Astrocyte of the spinal cord (primary cell): ENCODE measurements around the gene DOK7.
A peak's percentile ranks its signal among the peaks of the same experiment; 100 is the strongest.

Experiments used
- DNase-seq: peaks from one replicate; pipeline ENCODE4 v3.0.0; 2011; ENCODE audit warnings: low read depth, low spot score
- H3K4me3 ChIP-seq: 2 replicates; pipeline ENCODE4 v1.5.1; 2011; ENCODE audit warnings: low read depth, mild to moderate bottlenecking, low read length, moderate library complexity
- CTCF ChIP-seq: IDR thresholded peaks from 2 replicates; pipeline ENCODE4 v1.5.1; 2012; ENCODE audit warnings: low read depth, mild to moderate bottlenecking, low read length, inconsistent platforms
- in situ Hi-C: cut with HindIII; loops from 2 replicates; pipeline ENCODE4 v1.10.0; 2017; ENCODE audit warnings: low sequenced_read_pairs

DOK7 gene

GRCh38 chr4:3469386-3470243 is 6.5 kb downstream of the DOK7 start:
- TF ChIP-seq CTCF: no peak
- in situ Hi-C loops: no loop called here
- no peak overlapping the region for H3K4me3 ChIP-seq
- no peak for DNase-seq

- in situ Hi-C loops: no loop called here
- TF ChIP-seq CTCF: no peak
- no peak overlapping the region for H3K4me3 ChIP-seq
- DNase-seq: peak; percentile 13
Observed at GRCh38 chr4:3470244-3471097, 7.4 kb downstream of the DOK7 start.

- TF ChIP-seq CTCF: no peak
- in situ Hi-C loops: no loop called here
- DNase-seq: no peak
- no peak overlapping the region for H3K4me3 ChIP-seq
Observed at GRCh38 chr4:3471098-3471760, 8.1 kb downstream of the DOK7 start.

GRCh38 chr4:3471886-3472285 is 8.8 kb downstream of the DOK7 start:
- H3K4me3 ChIP-seq: no peak overlapping the region
- DNase-seq: no peak
- no peak for TF ChIP-seq CTCF
- in situ Hi-C loops: no loop called here

- no peak overlapping the region for H3K4me3 ChIP-seq
- in situ Hi-C loops: no loop called here
- TF ChIP-seq CTCF: no peak
- DNase-seq: no peak
Observed at GRCh38 chr4:3472411-3473141, 9.5 kb downstream of the DOK7 start.
